ENCODE data around the gene SLC24A4.

DNA sequence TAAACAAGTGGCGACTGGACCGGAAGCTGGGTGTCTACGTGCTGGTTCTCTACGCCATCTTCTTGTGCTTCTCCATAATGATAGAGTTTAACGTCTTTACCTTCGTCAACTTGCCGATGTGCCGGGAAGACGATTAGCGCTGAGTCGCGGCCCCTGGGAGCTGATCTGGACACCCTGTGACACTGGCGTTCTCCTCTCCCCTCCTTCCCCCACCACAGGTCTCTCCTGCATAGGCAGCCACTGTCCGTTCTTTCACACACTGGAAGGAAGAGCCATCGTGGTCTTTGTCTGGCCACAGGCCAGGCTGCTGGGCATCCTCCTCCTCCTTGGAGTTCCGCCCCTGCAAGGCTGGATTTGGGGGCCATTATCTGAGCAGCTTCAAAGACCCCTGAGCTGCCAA is 170.5 kb downstream of the SLC24A4 start:
- TF ChIP-seq, protein P1, sequence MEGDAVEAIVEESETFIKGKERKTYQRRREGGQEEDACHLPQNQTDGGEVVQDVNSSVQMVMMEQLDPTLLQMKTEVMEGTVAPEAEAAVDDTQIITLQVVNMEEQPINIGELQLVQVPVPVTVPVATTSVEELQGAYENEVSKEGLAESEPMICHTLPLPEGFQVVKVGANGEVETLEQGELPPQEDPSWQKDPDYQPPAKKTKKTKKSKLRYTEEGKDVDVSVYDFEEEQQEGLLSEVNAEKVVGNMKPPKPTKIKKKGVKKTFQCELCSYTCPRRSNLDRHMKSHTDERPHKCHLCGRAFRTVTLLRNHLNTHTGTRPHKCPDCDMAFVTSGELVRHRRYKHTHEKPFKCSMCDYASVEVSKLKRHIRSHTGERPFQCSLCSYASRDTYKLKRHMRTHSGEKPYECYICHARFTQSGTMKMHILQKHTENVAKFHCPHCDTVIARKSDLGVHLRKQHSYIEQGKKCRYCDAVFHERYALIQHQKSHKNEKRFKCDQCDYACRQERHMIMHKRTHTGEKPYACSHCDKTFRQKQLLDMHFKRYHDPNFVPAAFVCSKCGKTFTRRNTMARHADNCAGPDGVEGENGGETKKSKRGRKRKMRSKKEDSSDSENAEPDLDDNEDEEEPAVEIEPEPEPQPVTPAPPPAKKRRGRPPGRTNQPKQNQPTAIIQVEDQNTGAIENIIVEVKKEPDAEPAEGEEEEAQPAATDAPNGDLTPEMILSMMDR (IDR thresholded peaks at IDR 0.05): no peak
- TF ChIP-seq POLR2AphosphoS5 (IDR thresholded peaks at IDR 0.05): no peak

All from breast epithelium (tissue), 3 donors.